ENCODE data around the gene PRR12.

Gene PRR12

GRCh38 chr19:49553451-49554271 is 37.3 kb upstream of the PRR12 start:
- no peak overlapping the region for H3K9ac ChIP-seq (ENCODE audit: low read length)
- H3K27ac ChIP-seq (ENCODE audit: low read length): no peak overlapping the region
- H3K9me2 ChIP-seq (replicated peaks; ENCODE audit: insufficient read depth, low read length): no peaks in the 10 kb centered on the region
- H3K4me2 ChIP-seq (ENCODE audit: low read depth, low read length): no peak overlapping the region
- no peaks in the 10 kb centered on the region for H3K36me3 ChIP-seq (replicated peaks; ENCODE audit: insufficient read depth, low read length)
- H4K20me1 ChIP-seq (ENCODE audit: insufficient read depth, low read length): no peaks in the 10 kb centered on the region
- H3K27me3 ChIP-seq (replicated peaks; ENCODE audit: insufficient read depth, low read length): no peaks in the 10 kb centered on the region
- H3F3A ChIP-seq (ENCODE audit: insufficient read depth, low read length): no peaks in the 10 kb centered on the region
- H3K4me1 ChIP-seq (ENCODE audit: low read length): no peaks in the 10 kb centered on the region
- no peak for DNase-seq
- no peak for TF ChIP-seq EZH2phosphoT487 (IDR thresholded peaks at IDR 0.05; ENCODE audit: low read length)
- no peak for TF ChIP-seq EZH2 (optimal IDR thresholded peaks at IDR 0.05; ENCODE audit: low read depth, low read length)
- TF ChIP-seq, protein P1, sequence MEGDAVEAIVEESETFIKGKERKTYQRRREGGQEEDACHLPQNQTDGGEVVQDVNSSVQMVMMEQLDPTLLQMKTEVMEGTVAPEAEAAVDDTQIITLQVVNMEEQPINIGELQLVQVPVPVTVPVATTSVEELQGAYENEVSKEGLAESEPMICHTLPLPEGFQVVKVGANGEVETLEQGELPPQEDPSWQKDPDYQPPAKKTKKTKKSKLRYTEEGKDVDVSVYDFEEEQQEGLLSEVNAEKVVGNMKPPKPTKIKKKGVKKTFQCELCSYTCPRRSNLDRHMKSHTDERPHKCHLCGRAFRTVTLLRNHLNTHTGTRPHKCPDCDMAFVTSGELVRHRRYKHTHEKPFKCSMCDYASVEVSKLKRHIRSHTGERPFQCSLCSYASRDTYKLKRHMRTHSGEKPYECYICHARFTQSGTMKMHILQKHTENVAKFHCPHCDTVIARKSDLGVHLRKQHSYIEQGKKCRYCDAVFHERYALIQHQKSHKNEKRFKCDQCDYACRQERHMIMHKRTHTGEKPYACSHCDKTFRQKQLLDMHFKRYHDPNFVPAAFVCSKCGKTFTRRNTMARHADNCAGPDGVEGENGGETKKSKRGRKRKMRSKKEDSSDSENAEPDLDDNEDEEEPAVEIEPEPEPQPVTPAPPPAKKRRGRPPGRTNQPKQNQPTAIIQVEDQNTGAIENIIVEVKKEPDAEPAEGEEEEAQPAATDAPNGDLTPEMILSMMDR (IDR thresholded peaks at IDR 0.05; ENCODE audit: low read length): no peak
- H3K79me2 ChIP-seq (ENCODE audit: low read length): no peaks in the 10 kb centered on the region
- no peaks in the 10 kb centered on the region for H3K9me3 ChIP-seq (replicated peaks; ENCODE audit: insufficient read depth, low read length)
- no peak overlapping the region for H3K4me3 ChIP-seq (ENCODE audit: low read length)
- H2AFZ ChIP-seq (ENCODE audit: low read length): no peak overlapping the region

DNA sequence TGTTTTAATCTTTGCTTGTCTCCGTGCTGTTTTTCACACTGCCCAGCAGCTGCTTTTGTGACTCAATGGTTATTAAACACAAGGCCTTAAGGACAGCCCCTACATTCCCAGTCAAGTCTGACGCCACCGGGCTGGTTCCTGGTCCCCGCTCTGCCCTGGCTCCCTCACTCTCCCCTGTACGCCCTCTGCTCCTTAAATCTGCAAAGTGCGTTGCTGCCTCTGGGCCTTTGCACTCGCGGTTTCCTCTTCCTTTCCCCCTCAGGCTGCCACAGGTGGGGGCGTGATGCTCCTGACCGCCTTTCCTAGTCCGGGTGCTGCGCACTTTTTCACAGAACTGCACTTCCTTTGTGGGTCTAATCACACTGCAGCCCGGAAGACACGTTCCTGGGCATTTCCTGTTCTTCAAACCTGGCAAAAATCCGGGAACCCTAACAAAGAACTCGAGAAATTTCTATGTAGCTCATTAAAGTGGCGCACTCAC is 36.2 kb upstream of the PRR12 start:
- Histone ChIP-seq H3K9ac (ENCODE audit: low read length) (no peak overlapping the region), H2AFZ (ENCODE audit: low read length) (no peak overlapping the region), H3K4me3 (ENCODE audit: low read length) (no peak overlapping the region), H3K79me2 (ENCODE audit: low read length) (no peaks in the 10 kb centered on the region), H3F3A (ENCODE audit: insufficient read depth, low read length) (no peaks in the 10 kb centered on the region), H3K4me1 (ENCODE audit: low read length) (no peaks in the 10 kb centered on the region), H3K4me2 (ENCODE audit: low read depth, low read length) (no peak overlapping the region), H3K9me2 (replicated peaks; ENCODE audit: insufficient read depth, low read length) (no peaks in the 10 kb centered on the region), H4K20me1 (ENCODE audit: insufficient read depth, low read length) (no peaks in the 10 kb centered on the region), H3K9me3 (replicated peaks; ENCODE audit: insufficient read depth, low read length) (no peaks in the 10 kb centered on the region), H3K27ac (ENCODE audit: low read length) (no peak overlapping the region), H3K36me3 (replicated peaks; ENCODE audit: insufficient read depth, low read length) (no peaks in the 10 kb centered on the region), H3K27me3 (replicated peaks; ENCODE audit: insufficient read depth, low read length) (no peaks in the 10 kb centered on the region)
- TF ChIP-seq, protein P1 (IDR thresholded peaks at IDR 0.05; ENCODE audit: low read length): no peak
- TF ChIP-seq EZH2phosphoT487 (IDR thresholded peaks at IDR 0.05; ENCODE audit: low read length) (no peak), EZH2 (optimal IDR thresholded peaks at IDR 0.05; ENCODE audit: low read depth, low read length) (no peak)
- DNase-seq: no peak

- Histone ChIP-seq H2AFZ (ENCODE audit: low read length) (no peak overlapping the region), H3K9me2 (replicated peaks; ENCODE audit: insufficient read depth, low read length) (no peaks in the 10 kb centered on the region), H3K36me3 (replicated peaks; ENCODE audit: insufficient read depth, low read length) (no peaks in the 10 kb centered on the region), H3K4me1 (ENCODE audit: low read length) (no peaks in the 10 kb centered on the region), H3K79me2 (ENCODE audit: low read length) (0 out of 2 replicates have a peak, but pooled peaks cover under 1% of the 10 kb centered on the region), H3F3A (ENCODE audit: insufficient read depth, low read length) (no peaks in the 10 kb centered on the region), H3K9ac (ENCODE audit: low read length) (no peak overlapping the region), H3K4me3 (ENCODE audit: low read length) (no peak overlapping the region), H3K27ac (ENCODE audit: low read length) (no peak overlapping the region), H4K20me1 (ENCODE audit: insufficient read depth, low read length) (no peaks in the 10 kb centered on the region), H3K9me3 (replicated peaks; ENCODE audit: insufficient read depth, low read length) (no peaks in the 10 kb centered on the region), H3K4me2 (ENCODE audit: low read depth, low read length) (no peak overlapping the region), H3K27me3 (replicated peaks; ENCODE audit: insufficient read depth, low read length) (no peaks in the 10 kb centered on the region)
- DNase-seq: no peak
- TF ChIP-seq EZH2phosphoT487 (IDR thresholded peaks at IDR 0.05; ENCODE audit: low read length) (no peak), EZH2 (optimal IDR thresholded peaks at IDR 0.05; ENCODE audit: low read depth, low read length) (no peak)
These were observed 35.2 kb upstream of the PRR12 start for GRCh38 chr19:49555600-49556411.
